GM12892 (cell line): Measurements from ENCODE around the gene NSD2.

Source experiments
- POLR2A ChIP-seq: IDR thresholded peaks from 2 replicates; pipeline ENCODE4 v1.6.1; 2011; ENCODE audit warnings: low read depth, low read length, control low read depth
- POLR2AphosphoS5 ChIP-seq: IDR thresholded peaks from 2 replicates; pipeline ENCODE4 v1.6.1; 2011; ENCODE audit warnings: low read depth, low read length, control low read depth

- TF ChIP-seq POLR2AphosphoS5, result no peak
- no peak for TF ChIP-seq POLR2A
These were observed 11.7 kb downstream of the NSD2 start for GRCh38 chr4:1882850-1883271.
